DND-41 (cell line): ENCODE data around the gene TRH.
"Not testable (repeated sequence)": the region's sequence is repeated elsewhere in the genome, so short reads cannot be mapped to it uniquely, and the experiment has no call there.

ENCODE experiments used
- EZH2 ChIP-seq: IDR thresholded peaks from 3 replicates; pipeline ENCODE4 v1.6.1; 2012; ENCODE audit warnings: borderline replicate concordance, low read depth, mild to moderate bottlenecking, moderate library complexity, low read length, inconsistent platforms; ENCODE audit not compliant: severe bottlenecking
- TF ChIP-seq, protein P1 (sequence below): IDR thresholded peaks from 2 replicates; pipeline ENCODE4 v1.5.1; 2012; ENCODE audit warnings: borderline replicate concordance, low read length, moderate library complexity, mild to moderate bottlenecking; ENCODE audit not compliant: poor library complexity, severe bottlenecking; ENCODE audit errors: extremely low read depth

DNA sequence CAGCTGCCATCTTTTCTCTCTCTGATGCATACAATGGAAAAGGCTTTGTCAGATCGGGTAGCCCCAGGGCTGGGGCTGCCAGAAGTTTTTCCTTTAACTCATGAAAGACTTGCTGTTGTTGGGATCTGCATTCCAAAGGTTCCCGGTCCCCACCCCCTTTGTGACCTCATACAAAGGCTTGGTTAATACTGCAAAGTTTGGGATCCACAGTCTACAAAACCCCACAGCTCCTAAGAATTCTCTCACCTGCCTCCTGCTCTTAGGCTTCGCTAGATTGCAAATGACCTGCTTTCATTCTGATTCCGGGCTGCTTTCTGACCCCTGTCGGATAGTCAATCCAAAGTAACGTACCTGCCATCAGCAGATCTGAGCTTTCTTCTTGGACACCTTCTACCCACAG is 52.9 kb downstream of the TRH start:
- TF ChIP-seq, protein P1, sequence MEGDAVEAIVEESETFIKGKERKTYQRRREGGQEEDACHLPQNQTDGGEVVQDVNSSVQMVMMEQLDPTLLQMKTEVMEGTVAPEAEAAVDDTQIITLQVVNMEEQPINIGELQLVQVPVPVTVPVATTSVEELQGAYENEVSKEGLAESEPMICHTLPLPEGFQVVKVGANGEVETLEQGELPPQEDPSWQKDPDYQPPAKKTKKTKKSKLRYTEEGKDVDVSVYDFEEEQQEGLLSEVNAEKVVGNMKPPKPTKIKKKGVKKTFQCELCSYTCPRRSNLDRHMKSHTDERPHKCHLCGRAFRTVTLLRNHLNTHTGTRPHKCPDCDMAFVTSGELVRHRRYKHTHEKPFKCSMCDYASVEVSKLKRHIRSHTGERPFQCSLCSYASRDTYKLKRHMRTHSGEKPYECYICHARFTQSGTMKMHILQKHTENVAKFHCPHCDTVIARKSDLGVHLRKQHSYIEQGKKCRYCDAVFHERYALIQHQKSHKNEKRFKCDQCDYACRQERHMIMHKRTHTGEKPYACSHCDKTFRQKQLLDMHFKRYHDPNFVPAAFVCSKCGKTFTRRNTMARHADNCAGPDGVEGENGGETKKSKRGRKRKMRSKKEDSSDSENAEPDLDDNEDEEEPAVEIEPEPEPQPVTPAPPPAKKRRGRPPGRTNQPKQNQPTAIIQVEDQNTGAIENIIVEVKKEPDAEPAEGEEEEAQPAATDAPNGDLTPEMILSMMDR = not testable (repeated sequence)
- TF ChIP-seq EZH2 = not testable (repeated sequence)
